ENCODE data around the gene MIEF2.
A peak's percentile ranks its signal among the peaks of the same experiment; 100 is the strongest.

The MIEF2 gene

GRCh38 chr17:18231164-18231563, 29.3 kb upstream of the MIEF2 start:
- DNase-seq, result peak in 14 of 42 donors; percentile 22 to 59 (median 46)
- intact Hi-C loops (cut with DNase I), result no loop called here

GRCh38 chr17:18233803-18234518, 26.5 kb upstream of the MIEF2 start:
- DNase-seq, result no peak

GRCh38 chr17:18234853-18235380, 25.5 kb upstream of the MIEF2 start:
- intact Hi-C loops (cut with DNase I), result no loop called here
- DNase-seq, result no peak

More at GRCh38 chr17:18233803-18234518, 26.5 kb upstream of the MIEF2 start:
- intact Hi-C loops (cut with DNase I), result no loop called here

- intact Hi-C loops (cut with DNase I), result no loop called here
- no peak for DNase-seq
These were observed 24.7 kb upstream of the MIEF2 start for GRCh38 chr17:18235743-18236256.

GRCh38 chr17:18236494-18236893, 24.0 kb upstream of the MIEF2 start:
- DNase-seq, result no peak
- intact Hi-C loops (cut with DNase I), result no loop called here

GRCh38 chr17:18237461-18237860, 23.0 kb upstream of the MIEF2 start:
- intact Hi-C loops (cut with DNase I), result no loop called here

GRCh38 chr17:18238299-18238698, 22.2 kb upstream of the MIEF2 start:
- intact Hi-C loops (cut with DNase I), result no loop called here
- no peak for DNase-seq

More at GRCh38 chr17:18237461-18237860, 23.0 kb upstream of the MIEF2 start:
- DNase-seq, result no peak

- intact Hi-C loops (cut with DNase I), result no loop called here
- no peak for DNase-seq
These were observed 20.0 kb upstream of the MIEF2 start for GRCh38 chr17:18240449-18240848.

DNA sequence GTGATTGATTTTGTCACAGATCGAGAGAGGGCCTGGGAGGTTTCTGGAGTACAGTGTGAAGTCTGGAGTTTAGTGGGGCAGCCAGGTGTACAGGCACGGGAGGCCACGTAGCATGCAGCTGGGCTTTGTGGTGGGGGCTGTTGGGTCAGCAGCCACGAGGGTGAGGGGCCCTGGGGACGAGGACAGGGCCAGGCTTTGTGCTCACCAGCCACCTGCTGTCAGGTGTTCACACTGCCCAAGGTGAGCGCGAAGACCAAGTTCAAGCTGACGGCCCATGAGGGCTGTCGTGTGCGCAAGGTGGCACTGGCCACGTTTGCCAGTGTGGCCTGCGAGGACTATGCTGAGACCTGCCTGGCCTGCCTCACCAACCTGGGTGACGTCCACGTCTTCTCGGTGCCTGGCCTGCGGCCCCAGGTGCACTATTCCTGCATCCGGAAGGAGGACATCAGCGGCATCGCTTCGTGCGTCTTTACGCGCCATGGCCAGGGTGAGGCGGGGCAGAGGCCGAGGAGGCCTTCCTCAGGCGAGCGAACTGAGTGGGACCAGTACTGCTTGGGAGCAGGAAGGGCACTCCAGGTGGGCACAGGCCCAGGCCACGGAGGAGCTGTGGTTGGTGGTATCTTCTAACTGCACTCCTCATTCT, 19.1 kb upstream of the MIEF2 start:
- no peak for DNase-seq
- intact Hi-C loops (cut with DNase I), result no loop called here

- intact Hi-C loops (cut with DNase I), result no loop called here
- DNase-seq, result no peak
These were observed 15.3 kb upstream of the MIEF2 start for GRCh38 chr17:18245038-18245776.

- DNase-seq, result no peak
- intact Hi-C loops (cut with DNase I), result no loop called here
These were observed 14.2 kb upstream of the MIEF2 start for GRCh38 chr17:18246109-18246725.

GRCh38 chr17:18246880-18247612, 13.4 kb upstream of the MIEF2 start:
- peak in 4 of 42 donors; percentile 28 to 67 (median 42) for DNase-seq
- intact Hi-C loops (cut with DNase I), result no loop called here

DNA sequence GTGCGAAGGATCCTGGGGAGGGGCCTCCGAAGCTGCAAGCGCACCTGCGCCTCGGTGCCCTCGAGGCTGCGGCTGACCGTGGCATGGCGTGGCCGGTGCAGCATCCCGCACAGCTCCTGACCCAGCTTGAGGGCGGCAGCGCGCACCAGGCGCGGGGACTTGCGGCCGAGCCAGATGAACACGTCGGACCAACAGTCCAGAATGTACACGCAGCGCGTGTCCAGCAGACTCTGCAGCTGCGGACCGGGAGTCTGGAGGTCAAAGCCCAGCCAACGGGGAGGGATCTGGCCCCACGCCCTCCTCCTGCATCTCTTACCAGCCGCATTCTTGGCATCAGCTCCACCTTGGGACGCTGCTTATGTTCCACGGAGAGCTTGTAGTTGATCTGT, 12.9 kb upstream of the MIEF2 start:
- peak in 39 of 42 donors; percentile 23 to 79 (median 56) for DNase-seq
- intact Hi-C loops (cut with DNase I), result no loop called here

GRCh38 chr17:18248300-18248731, 12.1 kb upstream of the MIEF2 start:
- intact Hi-C loops (cut with DNase I), result no loop called here
- DNase-seq, result peak in 41 of 42 donors; percentile 42 to 90 (median 76)

GRCh38 chr17:18248811-18249210, 11.7 kb upstream of the MIEF2 start:
- no peak for DNase-seq
- intact Hi-C loops (cut with DNase I), result no loop called here

DNA sequence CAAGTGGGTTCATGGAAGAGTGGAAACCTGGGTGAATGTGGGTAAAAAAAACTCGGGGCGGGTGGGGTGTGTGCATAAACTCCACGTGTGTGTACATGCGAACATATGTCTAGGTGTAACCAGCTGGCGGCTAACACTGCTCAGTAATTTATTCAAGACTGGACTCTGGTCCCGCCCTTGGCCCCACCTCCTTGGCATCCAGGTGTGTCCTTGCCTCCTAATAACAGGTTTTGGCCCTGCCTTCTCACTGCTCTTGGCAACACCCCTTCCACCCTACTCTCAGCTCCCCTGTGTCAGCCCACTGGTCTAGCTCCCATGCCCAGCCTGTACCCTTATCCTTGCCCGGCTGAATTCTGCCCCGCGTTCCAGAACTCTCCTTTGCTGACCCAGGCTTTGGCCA, 10.2 kb upstream of the MIEF2 start:
- DNase-seq, result no peak
- intact Hi-C loops (cut with DNase I), result loop anchor here (10.0 kb wide), 1 partner anchor 65 kb away; the partner anchor contains the start of genes SMCR8 and TOP3A

- DNase-seq, result no peak
- intact Hi-C loops (cut with DNase I), result loop anchor here (10.0 kb wide), 1 partner anchor 64 kb away; the partner anchor contains the start of genes SMCR8 and TOP3A
These were observed 9.8 kb upstream of the MIEF2 start for GRCh38 chr17:18250708-18251107.

GRCh38 chr17:18251204-18251603, 9.3 kb upstream of the MIEF2 start:
- no peak for DNase-seq
- intact Hi-C loops (cut with DNase I), result loop anchor here (10.0 kb wide), 1 partner anchor 64 kb away; the partner anchor contains the start of genes SMCR8 and TOP3A

All from head of caudate nucleus (tissue), 42 donors.